Measurements from ENCODE around the gene CD47.
A peak's percentile ranks its signal among the peaks of the same experiment; 100 is the strongest.

The CD47 gene

GRCh38 chr3:108051005-108051404, 39.8 kb downstream of the CD47 start:
- no peak for DNase-seq (ENCODE audit: low spot score)

GRCh38 chr3:108047987-108048386, 42.8 kb downstream of the CD47 start:
- DNase-seq (ENCODE audit: low spot score), result no peak

GRCh38 chr3:108046247-108046646, 44.6 kb downstream of the CD47 start:
- no peak for DNase-seq (ENCODE audit: low spot score)

- no peak for DNase-seq (ENCODE audit: low spot score)
These were observed 46.1 kb downstream of the CD47 start for GRCh38 chr3:108044699-108045098.

GRCh38 chr3:108042300-108042699, 48.5 kb downstream of the CD47 start:
- DNase-seq (ENCODE audit: low spot score), result no peak

- no peak for DNase-seq (ENCODE audit: low spot score)
These were observed 49.6 kb downstream of the CD47 start for GRCh38 chr3:108041253-108041652.

GRCh38 chr3:108037770-108038169, 53.1 kb downstream of the CD47 start:
- DNase-seq (ENCODE audit: low spot score), result no peak

GRCh38 chr3:108036984-108037741, 53.7 kb downstream of the CD47 start:
- no peak for DNase-seq (ENCODE audit: low spot score)

- DNase-seq (ENCODE audit: low spot score), result no peak
These were observed 54.4 kb downstream of the CD47 start for GRCh38 chr3:108036401-108036800.

- peak; percentile 70 for DNase-seq (ENCODE audit: low spot score)
These were observed 55.1 kb downstream of the CD47 start for GRCh38 chr3:108035751-108036150.

- DNase-seq (ENCODE audit: low spot score), result no peak
These were observed 58.9 kb downstream of the CD47 start for GRCh38 chr3:108031895-108032294.

- DNase-seq (ENCODE audit: low spot score), result no peak
These were observed 59.9 kb downstream of the CD47 start for GRCh38 chr3:108030960-108031359.

GRCh38 chr3:108029466-108029865, 61.4 kb downstream of the CD47 start:
- no peak for DNase-seq (ENCODE audit: low spot score)

- no peak for DNase-seq (ENCODE audit: low spot score)
These were observed 61.9 kb downstream of the CD47 start for GRCh38 chr3:108028896-108029295.

GRCh38 chr3:108025177-108025576, 65.7 kb downstream of the CD47 start:
- DNase-seq (ENCODE audit: low spot score), result no peak

- DNase-seq (ENCODE audit: low spot score), result no peak
These were observed 66.5 kb downstream of the CD47 start for GRCh38 chr3:108024146-108024850.

- no peak for DNase-seq (ENCODE audit: low spot score)
These were observed 68.3 kb downstream of the CD47 start for GRCh38 chr3:108022256-108023150.

- DNase-seq (ENCODE audit: low spot score), result no peak
These were observed 69.3 kb downstream of the CD47 start for GRCh38 chr3:108021533-108021932.

GRCh38 chr3:108021131-108021530, 69.7 kb downstream of the CD47 start:
- DNase-seq (ENCODE audit: low spot score), result no peak

GRCh38 chr3:108018552-108018951, 72.3 kb downstream of the CD47 start:
- DNase-seq (ENCODE audit: low spot score), result no peak

GRCh38 chr3:108017587-108017986, 73.2 kb downstream of the CD47 start:
- DNase-seq (ENCODE audit: low spot score), result no peak

GRCh38 chr3:108014943-108015342, 75.9 kb downstream of the CD47 start:
- no peak for DNase-seq (ENCODE audit: low spot score)

All from kidney capillary endothelial cell (primary cell).